GM04504 (cell line): ENCODE results near the gene GSTO1.

ENCODE experiments used
- DNase-seq: peaks from one replicate; pipeline ENCODE4 v3.0.0-alpha.2; 2012; ENCODE audit warnings: low read depth

Gene GSTO1

DNA sequence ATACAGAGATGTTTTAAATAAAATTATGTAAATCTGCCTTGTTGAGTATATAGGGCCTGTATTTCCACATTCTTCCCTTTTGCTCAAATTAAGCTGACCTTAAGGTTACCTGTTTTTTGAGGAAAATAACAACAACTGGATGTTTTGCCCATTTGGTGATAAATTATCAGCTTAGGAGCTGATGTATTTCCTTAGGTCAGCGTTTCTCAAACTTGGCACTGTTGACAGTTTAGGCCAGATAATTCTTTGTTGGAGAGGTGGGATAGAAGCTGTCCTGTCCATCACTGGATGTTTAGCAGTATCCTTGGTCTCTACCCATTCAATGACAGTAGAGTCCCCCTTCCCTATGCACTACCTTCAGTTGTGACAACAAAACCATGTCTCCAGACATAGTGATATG, 21.5 kb downstream of the GSTO1 start:
- no peak for DNase-seq

- DNase-seq: no peak
These were observed 23.1 kb downstream of the GSTO1 start for GRCh38 chr10:104277785-104278184.

DNA sequence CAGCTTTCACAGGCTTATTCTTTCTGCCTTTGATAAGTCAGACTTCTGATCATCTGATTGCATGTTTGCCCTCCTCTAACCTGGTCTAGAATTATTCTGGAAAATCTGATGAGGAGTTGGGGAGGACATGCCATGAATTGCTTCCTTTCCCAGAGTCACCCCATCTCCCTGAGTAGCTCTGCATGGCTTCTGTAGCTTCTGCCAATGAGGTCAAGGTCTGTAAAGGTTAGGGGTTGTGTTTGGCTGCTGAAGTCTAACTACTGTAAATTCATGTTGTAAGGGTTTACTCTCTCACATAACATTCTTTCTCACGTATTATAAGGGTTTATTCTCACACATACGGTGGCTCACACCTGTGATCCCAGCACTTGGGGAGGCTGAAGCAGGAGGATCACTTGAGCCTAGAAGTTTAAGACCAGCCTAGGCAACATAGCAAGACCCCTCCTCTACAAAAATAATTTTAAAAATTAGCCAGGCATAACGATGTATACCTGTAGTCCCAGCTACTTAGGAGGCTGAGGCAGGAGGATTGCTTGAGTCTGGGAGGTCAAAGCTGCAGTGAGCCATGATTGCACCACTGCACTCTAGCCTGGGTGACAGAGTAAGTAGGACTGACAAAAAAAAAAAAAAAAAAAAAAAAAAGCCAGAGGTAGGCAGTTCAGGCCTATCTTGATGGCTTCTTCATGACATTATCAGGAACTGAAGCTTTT, 25.0 kb downstream of the GSTO1 start:
- no peak for DNase-seq

DNA sequence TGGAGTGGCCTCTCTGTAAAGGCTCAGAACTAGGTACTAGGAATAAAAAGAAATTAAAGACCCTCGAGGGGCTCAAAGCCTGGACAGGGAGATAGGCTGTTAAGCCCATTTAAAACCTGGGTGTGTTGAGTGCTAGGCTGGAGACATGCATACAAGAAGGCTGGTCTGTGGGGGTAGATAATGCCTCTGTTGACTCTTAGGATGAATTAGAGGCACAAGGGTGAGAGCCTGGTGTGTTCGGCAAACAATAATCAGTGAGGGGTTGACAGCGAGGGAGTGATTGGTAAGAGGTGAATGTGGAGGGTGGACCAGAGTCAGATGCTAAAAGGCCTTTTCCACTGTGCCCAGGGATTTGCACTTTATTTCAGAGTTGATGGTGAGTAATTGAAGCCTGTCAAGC, 27.0 kb downstream of the GSTO1 start:
- DNase-seq: no peak

DNA sequence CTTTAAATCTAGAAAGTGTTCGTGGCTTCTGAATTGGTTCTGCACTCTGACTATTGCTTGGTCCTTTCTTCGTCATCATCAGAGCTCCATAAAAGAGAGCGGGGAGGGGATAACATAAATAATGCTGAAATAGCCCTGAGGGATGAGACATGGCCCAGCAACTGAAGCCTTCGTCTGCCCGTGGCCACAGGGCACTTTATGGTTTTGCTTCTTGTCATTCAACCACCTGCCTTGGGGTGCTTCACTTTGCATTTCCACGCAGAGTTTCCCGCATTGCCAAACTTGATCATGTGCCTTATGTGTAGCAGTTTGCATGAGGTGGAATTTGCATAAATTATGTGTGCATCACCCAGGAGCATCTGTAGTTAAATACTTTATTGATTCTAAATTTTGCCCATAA, 30.2 kb downstream of the GSTO1 start:
- no peak for DNase-seq

DNA sequence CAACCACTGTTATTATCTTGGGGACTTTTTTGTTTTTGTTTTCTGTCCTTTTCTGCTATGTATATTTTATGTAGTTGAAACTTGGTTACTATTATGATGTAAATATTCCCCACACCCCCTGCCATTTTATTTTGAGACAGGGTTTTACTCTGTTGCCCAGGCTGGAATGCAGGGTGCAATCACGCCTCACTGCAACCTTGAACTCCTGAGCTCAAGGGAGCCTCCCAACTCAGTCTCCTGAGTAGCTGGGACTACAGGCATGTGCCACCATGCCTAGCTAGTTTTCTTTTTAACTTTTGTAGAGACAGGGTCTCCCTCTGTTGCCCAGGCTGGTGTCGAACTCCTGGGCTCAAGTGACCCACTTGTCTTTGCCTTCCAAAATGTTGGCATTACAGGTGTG, 32.2 kb downstream of the GSTO1 start:
- no peak for DNase-seq

DNA sequence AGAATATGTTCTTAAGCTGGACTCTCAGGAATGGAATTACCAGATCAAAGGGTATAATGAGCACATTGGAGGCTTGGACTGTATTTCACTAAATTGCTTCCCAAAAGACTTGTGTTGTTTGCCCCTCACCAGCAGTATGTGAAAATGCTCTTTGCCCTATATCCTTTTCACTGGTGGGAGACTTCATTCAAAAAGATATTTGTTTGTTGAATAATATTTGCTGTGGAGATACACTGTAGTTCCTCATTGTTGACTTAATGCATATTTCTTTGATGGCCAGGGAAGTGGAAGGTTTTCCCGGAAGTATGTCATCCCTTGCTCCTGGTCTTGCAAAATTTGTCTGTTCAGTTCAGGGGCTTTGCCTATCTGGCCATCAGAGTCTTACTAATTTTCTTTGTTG, 33.7 kb downstream of the GSTO1 start:
- DNase-seq: no peak

- peak; percentile 66 for DNase-seq
These were observed 36.8 kb downstream of the GSTO1 start for GRCh38 chr10:104291439-104291951.

GRCh38 chr10:104293011-104293410, 38.3 kb downstream of the GSTO1 start:
- DNase-seq: no peak

DNA sequence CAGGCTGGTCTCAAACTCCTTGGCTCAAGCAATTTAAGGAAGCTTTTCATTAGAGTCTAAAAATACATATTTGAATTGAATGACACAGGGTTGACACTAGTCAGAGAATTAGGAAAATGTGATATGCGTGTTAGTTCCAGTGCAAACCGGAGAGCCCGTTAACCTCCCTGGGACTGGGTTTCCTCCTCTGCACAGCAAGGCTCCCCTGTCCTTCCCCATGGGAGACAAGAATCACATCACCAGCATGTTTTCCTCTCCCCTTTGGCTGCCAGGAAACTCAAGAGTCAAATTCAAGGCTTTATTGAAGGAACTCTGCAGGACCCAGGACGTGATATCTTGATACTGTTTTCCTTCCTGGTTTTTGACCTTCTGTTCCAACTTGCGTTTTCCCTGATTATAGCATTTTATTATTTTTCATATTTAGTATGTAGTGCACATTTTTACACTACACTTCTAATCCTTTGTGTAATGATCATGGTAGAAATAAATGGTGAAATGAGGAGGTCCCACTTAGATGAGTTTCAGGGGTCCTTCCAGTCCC, 39.2 kb downstream of the GSTO1 start:
- DNase-seq: no peak

DNA sequence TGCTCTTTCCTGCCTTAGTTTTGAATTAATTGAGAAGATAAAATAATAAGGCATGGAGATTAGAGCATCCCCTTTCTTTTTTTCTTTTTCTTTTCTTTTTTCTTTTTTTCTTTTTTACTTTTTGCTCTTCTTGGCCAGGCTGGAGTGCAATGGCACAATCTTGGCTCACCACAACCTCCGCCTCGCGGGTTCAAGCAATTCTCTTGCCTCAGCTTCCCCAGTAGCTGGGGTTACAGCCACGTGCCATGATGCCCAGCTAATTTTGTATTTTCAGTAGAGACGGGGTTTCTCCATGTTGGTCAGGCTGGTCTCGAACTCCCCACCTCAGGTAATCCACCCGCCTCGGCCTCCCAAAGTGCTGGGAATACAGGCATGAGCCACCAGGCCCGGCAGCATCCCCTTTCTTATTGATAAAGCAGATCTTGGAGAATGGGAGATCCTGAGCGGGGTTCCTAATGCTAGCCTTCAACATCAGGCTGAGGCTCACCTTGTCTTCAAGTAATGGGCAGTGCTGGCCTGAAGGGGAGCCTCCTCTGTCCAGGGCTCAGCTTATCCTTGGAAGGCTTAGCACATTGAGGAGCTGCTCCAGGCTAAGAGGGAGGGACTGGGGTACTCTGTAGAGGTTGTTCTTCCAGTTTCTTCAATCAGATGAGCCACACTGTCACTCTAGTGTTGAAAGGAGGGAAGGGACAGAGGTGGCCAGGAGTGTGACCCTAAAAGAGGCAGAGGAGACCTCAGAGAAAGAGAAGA, 42.2 kb downstream of the GSTO1 start:
- DNase-seq: no peak

GRCh38 chr10:104297697-104298660, 43.3 kb downstream of the GSTO1 start:
- no peak for DNase-seq

DNA sequence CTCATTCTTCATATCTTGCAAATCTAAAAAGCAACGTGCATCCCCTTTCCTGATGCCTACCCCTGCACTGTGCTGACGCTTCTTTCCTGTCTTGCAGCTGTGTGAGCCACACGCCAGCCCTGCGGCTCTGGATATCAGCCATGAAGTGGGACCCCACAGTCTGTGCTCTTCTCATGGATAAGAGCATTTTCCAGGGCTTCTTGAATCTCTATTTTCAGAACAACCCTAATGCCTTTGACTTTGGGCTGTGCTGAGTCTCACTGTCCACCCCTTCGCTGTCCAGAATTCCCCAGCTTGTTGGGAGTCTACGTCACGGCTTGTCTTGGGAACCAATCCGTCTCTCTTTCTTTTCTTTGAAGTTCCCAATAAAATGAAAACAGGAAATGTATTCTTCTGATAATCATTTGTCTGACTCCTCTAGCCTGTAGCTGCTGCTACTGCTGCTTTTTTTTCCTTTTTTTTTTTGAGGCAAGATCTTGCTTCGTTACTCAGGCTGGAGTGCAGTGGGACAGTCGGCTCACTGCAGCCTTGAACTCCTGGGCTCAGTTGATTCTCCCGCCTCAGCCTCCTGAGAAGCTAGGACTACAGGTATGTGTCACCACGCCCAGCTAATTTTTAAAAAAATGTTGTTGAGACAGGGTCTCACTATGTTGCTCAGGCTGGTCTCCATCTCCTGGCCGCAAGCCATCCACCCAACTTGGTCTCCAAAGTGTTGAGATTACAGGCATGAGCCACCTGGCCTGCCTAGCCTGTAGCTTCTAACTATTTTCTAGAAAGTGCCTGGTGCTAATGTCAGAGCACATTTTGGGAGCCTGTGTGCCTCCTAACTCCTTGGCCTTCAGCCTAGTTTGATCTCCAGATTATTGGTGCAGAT, 44.6 kb downstream of the GSTO1 start:
- no peak for DNase-seq

GRCh38 chr10:104300002-104300735, 45.5 kb downstream of the GSTO1 start:
- DNase-seq: peak; percentile 85

DNA sequence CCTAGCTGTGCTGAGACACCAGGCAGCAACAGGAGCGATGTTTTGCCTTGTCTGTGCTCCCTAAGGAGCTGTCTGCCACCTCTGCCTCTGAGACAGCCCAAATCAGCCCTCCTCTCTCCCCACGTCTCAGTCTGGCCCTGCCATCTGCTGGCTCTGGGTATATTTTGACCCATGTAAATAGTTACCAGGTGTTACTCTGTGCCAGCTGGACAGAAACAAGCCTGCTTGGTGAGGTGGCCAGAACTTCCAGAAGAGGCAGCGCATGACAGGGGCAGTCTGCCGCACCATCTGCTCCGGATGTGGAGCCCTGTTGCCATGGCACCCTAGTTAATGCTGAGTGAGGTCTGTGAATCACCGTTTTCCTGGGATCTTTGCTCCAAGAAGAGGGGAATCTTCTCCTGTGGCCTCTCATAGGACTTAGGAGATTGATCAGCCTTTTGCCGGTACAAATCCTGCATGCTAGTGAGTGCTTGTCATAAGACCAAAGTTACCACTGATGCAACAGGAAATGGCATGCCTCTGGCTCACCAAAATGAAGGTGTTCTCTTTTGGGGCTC, 46.1 kb downstream of the GSTO1 start:
- DNase-seq: peak; percentile 97

- no peak for DNase-seq
These were observed 47.4 kb downstream of the GSTO1 start for GRCh38 chr10:104301907-104302690.

DNA sequence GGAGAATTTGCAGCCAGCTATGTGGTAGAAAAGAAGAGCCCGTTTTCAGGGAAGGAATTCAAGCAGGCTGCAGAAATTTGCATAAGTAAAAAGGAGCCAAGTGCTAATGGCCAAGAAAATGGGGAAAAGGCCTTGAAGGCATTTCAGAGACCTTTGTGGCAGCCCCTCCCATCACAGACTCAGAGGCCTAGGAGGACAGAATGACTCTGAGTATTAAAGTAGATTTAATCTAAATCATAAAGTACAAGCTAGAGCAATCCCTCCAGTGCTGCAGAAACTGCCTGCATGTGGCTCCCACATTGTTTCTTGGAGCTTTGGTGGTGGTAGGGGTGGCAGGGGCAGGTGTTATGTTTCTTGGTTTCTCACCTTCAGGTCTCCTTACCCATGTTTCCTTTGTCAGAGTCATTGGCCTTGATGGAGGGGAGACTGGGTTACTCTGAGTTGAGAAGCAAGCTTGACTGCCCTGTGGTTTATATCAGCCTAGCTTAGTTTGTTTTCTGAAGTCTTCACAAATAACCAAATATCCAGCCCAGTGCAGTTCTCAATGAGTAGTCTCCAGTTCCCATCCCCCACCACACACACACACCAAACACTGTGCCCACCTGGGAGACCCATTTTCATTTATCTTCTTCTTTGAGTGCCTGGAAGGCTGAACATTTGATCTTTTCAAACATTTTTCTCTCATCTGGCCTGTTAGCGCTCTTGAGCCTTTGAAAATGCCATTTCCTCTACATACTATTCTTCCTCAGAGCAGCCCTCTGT, 49.1 kb downstream of the GSTO1 start:
- DNase-seq: no peak

DNA sequence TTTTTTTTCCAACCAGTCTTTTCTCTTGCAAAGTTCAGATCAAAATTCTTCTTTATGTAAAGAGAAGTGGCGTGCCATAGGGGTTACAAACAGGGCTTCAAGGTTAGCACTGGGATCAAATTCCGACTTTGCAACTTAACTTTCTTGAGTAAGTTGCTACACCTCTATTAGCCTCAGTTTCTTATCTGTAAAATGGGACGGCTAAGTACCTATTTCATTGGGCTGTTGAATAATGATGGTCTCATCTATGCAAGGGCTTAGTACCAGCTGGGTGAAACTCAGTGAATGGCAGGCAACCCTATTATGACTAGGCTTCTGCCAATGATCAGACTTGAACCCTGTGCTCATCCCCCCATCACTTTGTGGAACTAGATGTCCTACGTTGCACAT, 49.7 kb downstream of the GSTO1 start:
- no peak for DNase-seq
